ENCODE data around the gene DNM1. TPM values are rescaled to one million over a fixed set of nuclear protein-coding genes. Genes with fewer than 3 reads are reported as not detected.

DNM1 gene
- total and polyA plus RNA-seq, 4 donors: 0.29 to 5.9 (median 1.1) TPM

- no peaks in the 10 kb centered on the region for H3K27me3 ChIP-seq (ENCODE audit: control insufficient read depth in 4 of 4, insufficient read depth in 4 of 4, low read length in 3 of 4)
- 97% methylated on average over 17 of the region's 17 CpGs for WGBS
- no peaks in the 10 kb centered on the region for H3K9me3 ChIP-seq (ENCODE audit: control insufficient read depth in 4 of 4, low read length in 3 of 4)
- no peak for TF ChIP-seq GABPA (IDR thresholded peaks at IDR 0.05 in 1 of 2, conservative IDR thresholded peaks at IDR 0.05 in 1 of 2)
- TF ChIP-seq EGR1 (IDR thresholded peaks at IDR 0.05; ENCODE audit: low read depth in 2 of 2): no peak
- no peak for TF ChIP-seq ZBTB33 (IDR thresholded peaks at IDR 0.05)
- TF ChIP-seq YY1 (IDR thresholded peaks at IDR 0.05): no peak
- TF ChIP-seq RAD21 (IDR thresholded peaks at IDR 0.05): no peak
- TF ChIP-seq TAF1 (conservative IDR thresholded peaks at IDR 0.05): no peak
- no peak for TF ChIP-seq HNF4G (IDR thresholded peaks at IDR 0.05)
- TF ChIP-seq FOXA1 (IDR thresholded peaks at IDR 0.05): no peak
- TF ChIP-seq REST (IDR thresholded peaks at IDR 0.05): no peak
- TF ChIP-seq ATF3 (IDR thresholded peaks at IDR 0.05): no peak
- TF ChIP-seq JUND (IDR thresholded peaks at IDR 0.05): no peak
- no peak for TF ChIP-seq HNF4A (conservative IDR thresholded peaks at IDR 0.05)
- no peak for TF ChIP-seq CTCF (IDR thresholded peaks at IDR 0.05; ENCODE audit: low read depth, low read length, missing input control)
- no peak for TF ChIP-seq SP1 (IDR thresholded peaks at IDR 0.05)
- H3K9ac ChIP-seq (ENCODE audit: low read depth in 1 of 2, low read length in 2 of 2): no peak overlapping the region
- no peak overlapping the region for H3K4me3 ChIP-seq (ENCODE audit: low read depth in 1 of 3, low read length in 3 of 3)
- H3K4me1 ChIP-seq (ENCODE audit: control insufficient read depth in 4 of 4, insufficient read depth in 4 of 4, low read length in 3 of 4): no peaks in the 10 kb centered on the region
- DNase-seq (ENCODE audit: low spot score): no peak
- no peak overlapping the region for H3K27ac ChIP-seq (ENCODE audit: low read depth in 1 of 2, low read length in 2 of 2)
- H3K36me3 ChIP-seq (ENCODE audit: control insufficient read depth in 4 of 4, insufficient read depth in 3 of 4, low read depth in 1 of 4, low read length in 3 of 4): peaks cover 21 to 69% (median 52%) of the 10 kb centered on the region in 4 donors
Observed at GRCh38 chr9:128260340-128260739, 57.2 kb downstream of the DNM1 start.

GRCh38 chr9:128262687-128263086, 59.5 kb downstream of the DNM1 start:
- Histone ChIP-seq H3K4me3 (ENCODE audit: low read depth in 1 of 3, low read length in 3 of 3) (no peak overlapping the region), H3K4me1 (ENCODE audit: control insufficient read depth in 4 of 4, insufficient read depth in 4 of 4, low read length in 3 of 4) (no peaks in the 10 kb centered on the region), H3K9ac (ENCODE audit: low read depth in 1 of 2, low read length in 2 of 2) (no peak overlapping the region), H3K36me3 (ENCODE audit: control insufficient read depth in 4 of 4, insufficient read depth in 3 of 4, low read depth in 1 of 4, low read length in 3 of 4) (peaks cover 24 to 82% (median 56%) of the 10 kb centered on the region in 4 donors), H3K27me3 (ENCODE audit: control insufficient read depth in 4 of 4, insufficient read depth in 4 of 4, low read length in 3 of 4) (no peaks in the 10 kb centered on the region), H3K27ac (ENCODE audit: low read depth in 1 of 2, low read length in 2 of 2) (no peak overlapping the region), H3K9me3 (ENCODE audit: control insufficient read depth in 4 of 4, low read length in 3 of 4) (no peaks in the 10 kb centered on the region)
- no peak for DNase-seq (ENCODE audit: low spot score)
- WGBS: 90% methylated on average over 4 of the region's 4 CpGs
- TF ChIP-seq RXRA (IDR thresholded peaks at IDR 0.05) (no peak), JUND (IDR thresholded peaks at IDR 0.05) (no peak), FOXA2 (IDR thresholded peaks at IDR 0.05) (no peak), HNF4A (conservative IDR thresholded peaks at IDR 0.05) (no peak), MAX (IDR thresholded peaks at IDR 0.05) (no peak), HNF4G (IDR thresholded peaks at IDR 0.05) (no peak), CTCF (IDR thresholded peaks at IDR 0.05; ENCODE audit: low read depth, low read length, missing input control) (no peak), GABPA (IDR thresholded peaks at IDR 0.05 in 1 of 2, conservative IDR thresholded peaks at IDR 0.05 in 1 of 2) (no peak), ZBTB33 (IDR thresholded peaks at IDR 0.05) (no peak), YY1 (IDR thresholded peaks at IDR 0.05) (no peak), FOXA1 (IDR thresholded peaks at IDR 0.05) (no peak), ATF3 (IDR thresholded peaks at IDR 0.05) (no peak), SP1 (IDR thresholded peaks at IDR 0.05) (no peak), RAD21 (IDR thresholded peaks at IDR 0.05) (no peak), EGR1 (IDR thresholded peaks at IDR 0.05; ENCODE audit: low read depth in 2 of 2) (no peak), TAF1 (conservative IDR thresholded peaks at IDR 0.05) (no peak), NR2F2 (IDR thresholded peaks at IDR 0.05) (no peak)

Measured in liver (tissue), 9 donors.